PFSK-1 (cell line): ENCODE measurements around the gene PLPPR2.

Experiments used
- FOXP2 ChIP-seq: optimal IDR thresholded peaks from 2 replicates; pipeline ENCODE3; 2011; ENCODE audit warnings: borderline replicate concordance, control low read depth, inconsistent platforms; ENCODE audit not compliant: insufficient read depth; ENCODE audit errors: extremely low read length, extremely low read depth
- POLR2AphosphoS5 ChIP-seq: IDR thresholded peaks from 2 replicates; pipeline ENCODE4 v1.6.1; 2012; ENCODE audit warnings: low read depth, mild to moderate bottlenecking, control low read depth, low read length, moderate library complexity
- SIN3A ChIP-seq: IDR thresholded peaks from 2 replicates; pipeline ENCODE4 v1.6.1; 2012; ENCODE audit warnings: mild to moderate bottlenecking, low read length, moderate library complexity, borderline replicate concordance; ENCODE audit not compliant: insufficient read depth
- TAF1 ChIP-seq: IDR thresholded peaks from 2 replicates; pipeline ENCODE4 v1.6.1; 2012; ENCODE audit warnings: low read length, control low read depth, borderline replicate concordance; ENCODE audit not compliant: insufficient read depth
- TF ChIP-seq, protein P1 (sequence below), 2 experiments: IDR thresholded peaks; 2 replicates each; pipeline versions ENCODE4 v1.6.1 to v1.8.0; 2011 to 2012; ENCODE audit warnings: low read depth in 2 of 2, low read length in 2 of 2, control low read depth in 1 of 2, inconsistent platforms in 1 of 2, mild to moderate bottlenecking in 1 of 2, moderate library complexity in 1 of 2; ENCODE audit not compliant: insufficient read depth in 1 of 2

PLPPR2 gene

DNA sequence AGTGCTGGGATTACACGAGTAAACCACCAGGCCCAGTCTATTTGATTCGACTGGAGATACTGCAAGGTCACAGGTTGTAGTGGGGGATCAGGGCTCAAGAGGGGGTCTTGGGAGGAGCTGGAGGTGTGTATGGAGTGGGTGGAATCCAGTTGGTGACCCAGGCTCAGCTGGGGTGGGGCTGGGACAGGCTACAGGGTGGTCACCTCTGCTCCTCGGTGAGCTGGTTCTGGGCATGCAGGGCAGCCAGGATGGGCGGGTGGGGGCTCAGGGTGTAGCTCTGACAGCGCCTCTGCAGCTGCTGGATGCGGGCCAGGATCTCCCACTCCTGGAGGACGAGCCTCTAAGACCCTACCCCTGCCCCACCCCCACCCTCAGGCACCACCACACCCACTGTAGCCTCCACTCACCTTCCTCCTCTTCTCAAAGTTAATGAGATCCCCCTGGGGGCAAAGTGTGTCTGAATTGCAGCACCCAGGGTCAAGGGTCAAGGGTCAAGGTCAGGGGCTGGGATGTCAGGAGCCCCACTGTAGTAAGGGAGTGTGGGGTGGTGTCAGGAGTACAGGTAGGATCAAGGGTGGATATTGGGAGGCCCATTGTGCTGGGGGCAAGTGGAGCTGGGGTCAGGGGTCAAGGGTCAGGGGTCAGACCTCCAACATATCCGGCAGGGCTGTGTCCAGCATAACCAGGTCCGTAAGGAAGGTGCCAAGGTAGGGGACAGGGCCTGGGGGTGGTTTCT lies 46.7 kb downstream of the PLPPR2 start:
- TF ChIP-seq TAF1 (no peak), POLR2AphosphoS5 (no peak), FOXP2 (no peak), SIN3A (no peak)
- TF ChIP-seq, protein P1, sequence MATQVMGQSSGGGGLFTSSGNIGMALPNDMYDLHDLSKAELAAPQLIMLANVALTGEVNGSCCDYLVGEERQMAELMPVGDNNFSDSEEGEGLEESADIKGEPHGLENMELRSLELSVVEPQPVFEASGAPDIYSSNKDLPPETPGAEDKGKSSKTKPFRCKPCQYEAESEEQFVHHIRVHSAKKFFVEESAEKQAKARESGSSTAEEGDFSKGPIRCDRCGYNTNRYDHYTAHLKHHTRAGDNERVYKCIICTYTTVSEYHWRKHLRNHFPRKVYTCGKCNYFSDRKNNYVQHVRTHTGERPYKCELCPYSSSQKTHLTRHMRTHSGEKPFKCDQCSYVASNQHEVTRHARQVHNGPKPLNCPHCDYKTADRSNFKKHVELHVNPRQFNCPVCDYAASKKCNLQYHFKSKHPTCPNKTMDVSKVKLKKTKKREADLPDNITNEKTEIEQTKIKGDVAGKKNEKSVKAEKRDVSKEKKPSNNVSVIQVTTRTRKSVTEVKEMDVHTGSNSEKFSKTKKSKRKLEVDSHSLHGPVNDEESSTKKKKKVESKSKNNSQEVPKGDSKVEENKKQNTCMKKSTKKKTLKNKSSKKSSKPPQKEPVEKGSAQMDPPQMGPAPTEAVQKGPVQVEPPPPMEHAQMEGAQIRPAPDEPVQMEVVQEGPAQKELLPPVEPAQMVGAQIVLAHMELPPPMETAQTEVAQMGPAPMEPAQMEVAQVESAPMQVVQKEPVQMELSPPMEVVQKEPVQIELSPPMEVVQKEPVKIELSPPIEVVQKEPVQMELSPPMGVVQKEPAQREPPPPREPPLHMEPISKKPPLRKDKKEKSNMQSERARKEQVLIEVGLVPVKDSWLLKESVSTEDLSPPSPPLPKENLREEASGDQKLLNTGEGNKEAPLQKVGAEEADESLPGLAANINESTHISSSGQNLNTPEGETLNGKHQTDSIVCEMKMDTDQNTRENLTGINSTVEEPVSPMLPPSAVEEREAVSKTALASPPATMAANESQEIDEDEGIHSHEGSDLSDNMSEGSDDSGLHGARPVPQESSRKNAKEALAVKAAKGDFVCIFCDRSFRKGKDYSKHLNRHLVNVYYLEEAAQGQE (IDR thresholded peaks at IDR 0.05; ENCODE audit: insufficient read depth in 1 of 2, low read depth in 2 of 2, low read length in 2 of 2), result no peak

DNA sequence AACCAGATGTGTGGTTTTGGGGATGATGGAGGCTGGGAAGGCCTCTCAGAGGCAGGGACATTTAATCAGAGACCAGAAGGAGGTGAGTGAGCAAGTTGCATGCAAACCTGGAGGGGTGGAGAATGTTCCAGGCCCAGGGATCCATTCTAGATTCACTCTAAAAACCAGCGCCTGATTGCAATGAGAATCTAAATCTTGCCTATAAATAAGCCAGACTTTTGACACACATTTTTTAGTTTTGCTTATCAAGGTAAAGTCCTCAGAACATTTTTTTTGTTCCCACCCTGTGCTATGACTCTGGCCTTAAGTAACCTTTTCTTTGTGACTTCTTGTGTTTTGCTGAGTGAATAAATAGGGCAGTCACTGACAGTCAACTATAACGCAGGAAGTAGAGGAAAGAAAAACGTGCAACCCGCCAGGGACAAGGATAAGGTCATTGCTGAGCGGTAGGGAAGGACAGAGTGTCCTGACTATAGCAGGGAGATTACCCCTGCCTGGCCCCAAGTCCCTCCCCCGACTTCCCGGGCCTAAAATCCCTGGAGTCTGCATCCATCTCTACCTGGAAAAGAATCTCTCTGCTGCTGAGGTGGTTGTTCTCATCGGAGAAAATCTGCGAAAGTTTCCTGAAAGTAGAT lies 49.5 kb downstream of the PLPPR2 start:
- TF ChIP-seq POLR2AphosphoS5, result no peak
- TF ChIP-seq FOXP2, result no peak
- TF ChIP-seq SIN3A, result no peak
- TF ChIP-seq TAF1, result no peak
- TF ChIP-seq, protein P1 (IDR thresholded peaks at IDR 0.05; ENCODE audit: insufficient read depth in 1 of 2, low read depth in 2 of 2, low read length in 2 of 2), result no peak

DNA sequence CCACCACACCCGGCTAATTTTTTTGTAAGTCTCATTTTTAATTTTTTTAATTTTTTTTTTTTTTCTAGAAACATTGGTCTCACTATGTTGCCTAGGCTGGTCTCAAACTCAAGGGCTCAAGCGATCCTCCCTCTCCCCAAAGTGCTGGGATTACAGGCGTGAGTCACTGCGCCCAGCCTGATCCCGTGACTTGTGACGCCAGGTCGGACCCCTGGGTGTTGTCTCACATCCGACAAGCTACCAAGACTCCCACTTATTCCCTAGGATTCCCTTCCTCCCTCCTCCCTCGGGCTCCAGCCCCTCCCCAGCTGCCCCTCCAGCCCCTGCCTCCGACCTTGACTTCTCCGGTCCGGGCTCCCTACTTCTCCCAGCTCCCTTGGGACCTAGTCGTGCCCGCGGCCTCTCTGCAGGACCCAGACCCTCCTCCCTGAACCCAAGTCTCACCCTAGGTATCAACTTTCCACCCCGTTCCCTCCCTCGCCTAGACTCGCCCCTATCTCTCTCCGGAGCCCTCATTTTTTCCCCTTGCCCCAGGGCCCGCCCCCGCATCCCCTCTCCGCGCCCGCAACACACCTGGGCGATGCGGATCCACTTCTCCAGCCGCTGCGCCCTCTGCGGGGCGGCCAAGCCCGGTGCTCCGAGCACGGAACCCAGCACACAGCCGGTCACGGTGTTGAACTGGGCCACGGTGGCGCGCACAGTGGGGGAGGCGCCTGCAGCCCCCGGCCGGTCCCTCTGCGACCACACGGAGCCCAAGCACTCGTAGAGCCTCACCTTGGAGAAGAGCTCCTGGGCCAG lies 50.8 kb downstream of the PLPPR2 start:
- no peak for TF ChIP-seq POLR2AphosphoS5
- no peak for TF ChIP-seq SIN3A
- no peak for TF ChIP-seq FOXP2
- TF ChIP-seq TAF1, result no peak
- TF ChIP-seq, protein P1 (IDR thresholded peaks at IDR 0.05; ENCODE audit: insufficient read depth in 1 of 2, low read depth in 2 of 2, low read length in 2 of 2), result no peak

DNA sequence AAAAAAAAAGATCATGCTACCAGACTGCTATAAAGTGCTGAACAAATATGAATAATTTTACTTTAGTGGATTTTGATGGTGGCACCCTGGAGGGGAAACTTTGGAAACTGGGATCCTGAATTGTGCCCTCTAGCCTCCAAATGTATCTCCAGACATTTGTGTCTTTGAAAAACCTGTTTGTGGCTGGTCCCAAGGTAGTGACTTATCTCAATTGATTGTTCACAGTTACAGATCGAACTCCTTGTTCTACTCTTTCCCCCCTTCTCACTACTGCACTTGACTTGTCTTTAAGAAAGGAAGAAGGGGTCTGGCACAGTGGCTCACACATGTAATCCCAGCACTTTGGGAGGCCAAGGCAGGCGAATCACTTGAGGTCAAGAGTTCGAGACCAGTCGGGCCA lies 53.4 kb downstream of the PLPPR2 start:
- TF ChIP-seq, protein P1 (IDR thresholded peaks at IDR 0.05; ENCODE audit: insufficient read depth in 1 of 2, low read depth in 2 of 2, low read length in 2 of 2), result no peak
- TF ChIP-seq POLR2AphosphoS5 (no peak), FOXP2 (no peak), SIN3A (no peak), TAF1 (no peak)
